WTC11 (cell line): Measurements from ENCODE around the gene ZNF292. TPM values are rescaled to one million over a fixed set of nuclear protein-coding genes. Genes with fewer than 3 reads are reported as not detected.

Experiments
- ATAC-seq: fragments of 200-7000 bp; cut with Tn5 transposase; 2 replicates; pipeline ENCODE4 v1.10.0; 2021; ENCODE audit warnings: mild to moderate bottlenecking, moderate library complexity
- CTCF ChIA-PET: fragments of 300-600 bp; sonication (Branson Sonifier 250); formaldehyde crosslinking; loops from one replicate; lab custom pipeline; 2021; ENCODE audit warnings: antibody characterized with exemption; lab: Charles Lee
- POLR2A ChIA-PET: fragments of 350-600 bp; sonication (Branson Sonifier 250); formaldehyde crosslinking; loops from one replicate; lab custom pipeline; 2021; ENCODE audit warnings: antibody characterized with exemption; lab: Charles Lee
- DNase-seq: peaks from one replicate; pipeline ENCODE4 v3.0.0; 2021; ENCODE audit warnings: low spot score
- H3K27ac Mint-ChIP-seq: 2 replicates; pipeline ENCODE4 v1.8.0; 2021; ENCODE audit warnings: mixed read lengths
- H3K27me3 Mint-ChIP-seq: 2 replicates; pipeline ENCODE4 v1.8.0; 2021; ENCODE audit warnings: low read depth, mild to moderate bottlenecking, moderate library complexity, mixed read lengths
- H3K36me3 Mint-ChIP-seq: 2 replicates; pipeline ENCODE4 v1.8.0; 2021; ENCODE audit warnings: mixed read lengths
- H3K4me1 Mint-ChIP-seq: 2 replicates; pipeline ENCODE4 v1.8.0; 2022; ENCODE audit warnings: mixed read lengths
- H3K4me3 Mint-ChIP-seq: 2 replicates; pipeline ENCODE4 v1.8.0; 2021; ENCODE audit warnings: mild to moderate bottlenecking, moderate library complexity, mixed read lengths
- H3K9me3 Mint-ChIP-seq: 2 replicates; pipeline ENCODE4 v1.8.0; 2021; ENCODE audit warnings: mixed read lengths
- ATF1 ChIP-seq: sonication (generic); formaldehyde crosslinking; IDR thresholded peaks from 2 replicates; pipeline ENCODE4 v1.8.1; 2023; ENCODE audit warnings: mild to moderate bottlenecking, moderate library complexity, missing genetic modification reagents
- CREM ChIP-seq: sonication (generic); formaldehyde crosslinking; IDR thresholded peaks from 2 replicates; pipeline ENCODE4 v1.8.1; 2022; ENCODE audit warnings: mild to moderate bottlenecking, missing genetic modification reagents, moderate library complexity
- EMX1 ChIP-seq: fragments of 250-450 bp; sonication (Bioruptor Pico); IDR thresholded peaks from 2 replicates; pipeline ENCODE4 v1.8.0; 2021; ENCODE audit warnings: mild to moderate bottlenecking
- GABPB1 ChIP-seq: sonication (generic); formaldehyde crosslinking; IDR thresholded peaks from 2 replicates; pipeline ENCODE4 v1.8.1; 2023; ENCODE audit warnings: mild to moderate bottlenecking, missing genetic modification reagents
- GTF2I ChIP-seq: fragments of 250-450 bp; sonication (Bioruptor Pico); conservative IDR thresholded peaks from 2 replicates; pipeline ENCODE4 v1.4.0; 2021; ENCODE audit warnings: mild to moderate bottlenecking
- IRF2 ChIP-seq: sonication (generic); formaldehyde crosslinking; IDR thresholded peaks from 2 replicates; pipeline ENCODE4 v1.8.0; 2022; ENCODE audit warnings: low read depth, missing genetic modification reagents, borderline replicate concordance
- KAT7 ChIP-seq: sonication (generic); formaldehyde crosslinking; IDR thresholded peaks from 2 replicates; pipeline ENCODE4 v1.8.1; 2023; ENCODE audit warnings: missing genetic modification reagents, mild to moderate bottlenecking, borderline replicate concordance
- NFE2L1 ChIP-seq: sonication (generic); formaldehyde crosslinking; IDR thresholded peaks from 2 replicates; pipeline ENCODE4 v1.8.1; 2023; ENCODE audit warnings: missing genetic modification reagents
- NR2C2 ChIP-seq: sonication (generic); formaldehyde crosslinking; IDR thresholded peaks from 2 replicates; pipeline ENCODE4 v1.8.0; 2022; ENCODE audit warnings: mild to moderate bottlenecking, missing genetic modification reagents
- NR3C1 ChIP-seq: sonication (generic); formaldehyde crosslinking; conservative IDR thresholded peaks from 2 replicates; pipeline ENCODE4 v1.8.1; 2023; ENCODE audit warnings: low read depth, mild to moderate bottlenecking, missing genetic modification reagents
- RORB ChIP-seq: fragments of 250-450 bp; sonication (Bioruptor Pico); IDR thresholded peaks from 2 replicates; pipeline ENCODE4 v1.9.0; 2021; ENCODE audit warnings: mild to moderate bottlenecking
- ZNF396 ChIP-seq: fragments of 250-450 bp; sonication (Bioruptor Pico); IDR thresholded peaks from 2 replicates; pipeline ENCODE4 v1.8.0; 2021; ENCODE audit warnings: mild to moderate bottlenecking, moderate library complexity, borderline replicate concordance
- ZNF671 ChIP-seq: fragments of 250-450 bp; sonication (Bioruptor Pico); IDR thresholded peaks from 2 replicates; pipeline ENCODE4 v1.8.0; 2021; ENCODE audit warnings: mild to moderate bottlenecking
- total RNA-seq: library from RNA; stranded (reverse); gene quantifications from 3 replicates; pipeline ENCODE4 v1.2.3, GENCODE V29; 2021
- TF ChIP-seq, protein P1 (sequence below): fragments of 250-450 bp; sonication (Bioruptor Pico); IDR thresholded peaks from 2 replicates; pipeline ENCODE4 v1.9.0; 2021; ENCODE audit warnings: mild to moderate bottlenecking
- TF ChIP-seq, protein P2 (sequence below): sonication (generic); formaldehyde crosslinking; IDR thresholded peaks from 2 replicates; pipeline ENCODE4 v1.8.0; 2022; ENCODE audit warnings: mild to moderate bottlenecking, missing genetic modification reagents
- TF ChIP-seq, protein P3 (sequence below): sonication (generic); formaldehyde crosslinking; IDR thresholded peaks from 2 replicates; pipeline ENCODE4 v1.8.0; 2023; ENCODE audit warnings: missing genetic modification reagents
- TF ChIP-seq, protein P4 (sequence below): sonication (generic); formaldehyde crosslinking; conservative IDR thresholded peaks from 2 replicates; pipeline ENCODE4 v1.8.1; 2022; ENCODE audit warnings: mild to moderate bottlenecking, missing genetic modification reagents
- TF ChIP-seq, protein P5 (sequence below): sonication (generic); formaldehyde crosslinking; IDR thresholded peaks from 2 replicates; pipeline ENCODE4 v1.8.1; 2023; ENCODE audit warnings: mild to moderate bottlenecking, missing genetic modification reagents, moderate library complexity
- TF ChIP-seq, protein P6 (sequence below): sonication (generic); formaldehyde crosslinking; IDR thresholded peaks from 2 replicates; pipeline ENCODE4 v1.8.0; 2022; ENCODE audit warnings: missing genetic modification reagents

ZNF292 gene
- total RNA-seq, 1 experiment from 2014 or later = 42.1 TPM

DNA sequence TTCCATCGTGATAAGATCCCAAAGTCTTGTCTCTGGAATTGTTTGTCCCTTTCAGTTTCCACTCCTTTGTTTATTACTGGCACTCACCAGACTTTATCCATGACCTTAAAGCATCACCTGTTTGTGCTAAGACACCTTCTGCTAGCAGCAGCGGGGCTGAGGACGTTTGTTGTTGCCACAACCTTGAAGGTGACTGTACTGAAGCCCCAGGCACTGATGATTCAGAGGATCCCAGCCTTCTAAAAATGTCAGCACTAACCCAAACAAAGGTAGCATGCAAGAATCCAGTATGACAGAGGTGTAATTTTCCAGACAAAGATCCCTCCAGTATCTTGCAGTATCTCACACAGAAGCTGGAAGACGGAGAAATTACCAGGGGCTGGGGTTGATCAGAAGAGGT is 138.2 kb downstream of the ZNF292 start:
- Mint-ChIP-seq H3K36me3 (no peaks in the 10 kb centered on the region), H3K4me3 (no peak overlapping the region), H3K27ac (no peak overlapping the region), H3K4me1 (no peaks in the 10 kb centered on the region), H3K9me3 (no peaks in the 10 kb centered on the region), H3K27me3 (no peaks in the 10 kb centered on the region)
- DNase-seq (no peak), ATAC-seq (no peak)
- CTCF ChIA-PET = no interaction called here
- POLR2A ChIA-PET = no interaction called here
- TF ChIP-seq, protein P1, sequence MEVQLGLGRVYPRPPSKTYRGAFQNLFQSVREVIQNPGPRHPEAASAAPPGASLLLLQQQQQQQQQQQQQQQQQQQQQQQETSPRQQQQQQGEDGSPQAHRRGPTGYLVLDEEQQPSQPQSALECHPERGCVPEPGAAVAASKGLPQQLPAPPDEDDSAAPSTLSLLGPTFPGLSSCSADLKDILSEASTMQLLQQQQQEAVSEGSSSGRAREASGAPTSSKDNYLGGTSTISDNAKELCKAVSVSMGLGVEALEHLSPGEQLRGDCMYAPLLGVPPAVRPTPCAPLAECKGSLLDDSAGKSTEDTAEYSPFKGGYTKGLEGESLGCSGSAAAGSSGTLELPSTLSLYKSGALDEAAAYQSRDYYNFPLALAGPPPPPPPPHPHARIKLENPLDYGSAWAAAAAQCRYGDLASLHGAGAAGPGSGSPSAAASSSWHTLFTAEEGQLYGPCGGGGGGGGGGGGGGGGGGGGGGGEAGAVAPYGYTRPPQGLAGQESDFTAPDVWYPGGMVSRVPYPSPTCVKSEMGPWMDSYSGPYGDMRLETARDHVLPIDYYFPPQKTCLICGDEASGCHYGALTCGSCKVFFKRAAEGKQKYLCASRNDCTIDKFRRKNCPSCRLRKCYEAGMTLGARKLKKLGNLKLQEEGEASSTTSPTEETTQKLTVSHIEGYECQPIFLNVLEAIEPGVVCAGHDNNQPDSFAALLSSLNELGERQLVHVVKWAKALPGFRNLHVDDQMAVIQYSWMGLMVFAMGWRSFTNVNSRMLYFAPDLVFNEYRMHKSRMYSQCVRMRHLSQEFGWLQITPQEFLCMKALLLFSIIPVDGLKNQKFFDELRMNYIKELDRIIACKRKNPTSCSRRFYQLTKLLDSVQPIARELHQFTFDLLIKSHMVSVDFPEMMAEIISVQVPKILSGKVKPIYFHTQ (CRISPR knock-in tag) = no peak
- no peak for TF ChIP-seq NFE2L1 (CRISPR knock-in tag)
- no peak for TF ChIP-seq NR3C1 (CRISPR knock-in tag)
- no peak for TF ChIP-seq CREM
- TF ChIP-seq, protein P2, sequence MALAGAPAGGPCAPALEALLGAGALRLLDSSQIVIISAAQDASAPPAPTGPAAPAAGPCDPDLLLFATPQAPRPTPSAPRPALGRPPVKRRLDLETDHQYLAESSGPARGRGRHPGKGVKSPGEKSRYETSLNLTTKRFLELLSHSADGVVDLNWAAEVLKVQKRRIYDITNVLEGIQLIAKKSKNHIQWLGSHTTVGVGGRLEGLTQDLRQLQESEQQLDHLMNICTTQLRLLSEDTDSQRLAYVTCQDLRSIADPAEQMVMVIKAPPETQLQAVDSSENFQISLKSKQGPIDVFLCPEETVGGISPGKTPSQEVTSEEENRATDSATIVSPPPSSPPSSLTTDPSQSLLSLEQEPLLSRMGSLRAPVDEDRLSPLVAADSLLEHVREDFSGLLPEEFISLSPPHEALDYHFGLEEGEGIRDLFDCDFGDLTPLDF = no peak
- TF ChIP-seq NR2C2 (CRISPR knock-in tag) = no peak
- TF ChIP-seq, protein P3, sequence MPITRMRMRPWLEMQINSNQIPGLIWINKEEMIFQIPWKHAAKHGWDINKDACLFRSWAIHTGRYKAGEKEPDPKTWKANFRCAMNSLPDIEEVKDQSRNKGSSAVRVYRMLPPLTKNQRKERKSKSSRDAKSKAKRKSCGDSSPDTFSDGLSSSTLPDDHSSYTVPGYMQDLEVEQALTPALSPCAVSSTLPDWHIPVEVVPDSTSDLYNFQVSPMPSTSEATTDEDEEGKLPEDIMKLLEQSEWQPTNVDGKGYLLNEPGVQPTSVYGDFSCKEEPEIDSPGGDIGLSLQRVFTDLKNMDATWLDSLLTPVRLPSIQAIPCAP = no peak
- TF ChIP-seq ZNF396 (CRISPR knock-in tag) = no peak
- TF ChIP-seq, protein P4, sequence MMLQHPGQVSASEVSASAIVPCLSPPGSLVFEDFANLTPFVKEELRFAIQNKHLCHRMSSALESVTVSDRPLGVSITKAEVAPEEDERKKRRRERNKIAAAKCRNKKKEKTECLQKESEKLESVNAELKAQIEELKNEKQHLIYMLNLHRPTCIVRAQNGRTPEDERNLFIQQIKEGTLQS = no peak
- no peak for TF ChIP-seq GABPB1 (CRISPR knock-in tag)
- TF ChIP-seq, protein P5, sequence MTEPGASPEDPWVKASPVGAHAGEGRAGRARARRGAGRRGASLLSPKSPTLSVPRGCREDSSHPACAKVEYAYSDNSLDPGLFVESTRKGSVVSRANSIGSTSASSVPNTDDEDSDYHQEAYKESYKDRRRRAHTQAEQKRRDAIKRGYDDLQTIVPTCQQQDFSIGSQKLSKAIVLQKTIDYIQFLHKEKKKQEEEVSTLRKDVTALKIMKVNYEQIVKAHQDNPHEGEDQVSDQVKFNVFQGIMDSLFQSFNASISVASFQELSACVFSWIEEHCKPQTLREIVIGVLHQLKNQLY (CRISPR knock-in tag) = no peak
- TF ChIP-seq ZNF671 (CRISPR knock-in tag) = no peak
- no peak for TF ChIP-seq KAT7 (CRISPR knock-in tag)
- no peak for TF ChIP-seq EMX1 (CRISPR knock-in tag)
- no peak for TF ChIP-seq IRF2 (CRISPR knock-in tag)
- no peak for TF ChIP-seq RORB (CRISPR knock-in tag)
- no peak for TF ChIP-seq ATF1
- TF ChIP-seq, protein P6, sequence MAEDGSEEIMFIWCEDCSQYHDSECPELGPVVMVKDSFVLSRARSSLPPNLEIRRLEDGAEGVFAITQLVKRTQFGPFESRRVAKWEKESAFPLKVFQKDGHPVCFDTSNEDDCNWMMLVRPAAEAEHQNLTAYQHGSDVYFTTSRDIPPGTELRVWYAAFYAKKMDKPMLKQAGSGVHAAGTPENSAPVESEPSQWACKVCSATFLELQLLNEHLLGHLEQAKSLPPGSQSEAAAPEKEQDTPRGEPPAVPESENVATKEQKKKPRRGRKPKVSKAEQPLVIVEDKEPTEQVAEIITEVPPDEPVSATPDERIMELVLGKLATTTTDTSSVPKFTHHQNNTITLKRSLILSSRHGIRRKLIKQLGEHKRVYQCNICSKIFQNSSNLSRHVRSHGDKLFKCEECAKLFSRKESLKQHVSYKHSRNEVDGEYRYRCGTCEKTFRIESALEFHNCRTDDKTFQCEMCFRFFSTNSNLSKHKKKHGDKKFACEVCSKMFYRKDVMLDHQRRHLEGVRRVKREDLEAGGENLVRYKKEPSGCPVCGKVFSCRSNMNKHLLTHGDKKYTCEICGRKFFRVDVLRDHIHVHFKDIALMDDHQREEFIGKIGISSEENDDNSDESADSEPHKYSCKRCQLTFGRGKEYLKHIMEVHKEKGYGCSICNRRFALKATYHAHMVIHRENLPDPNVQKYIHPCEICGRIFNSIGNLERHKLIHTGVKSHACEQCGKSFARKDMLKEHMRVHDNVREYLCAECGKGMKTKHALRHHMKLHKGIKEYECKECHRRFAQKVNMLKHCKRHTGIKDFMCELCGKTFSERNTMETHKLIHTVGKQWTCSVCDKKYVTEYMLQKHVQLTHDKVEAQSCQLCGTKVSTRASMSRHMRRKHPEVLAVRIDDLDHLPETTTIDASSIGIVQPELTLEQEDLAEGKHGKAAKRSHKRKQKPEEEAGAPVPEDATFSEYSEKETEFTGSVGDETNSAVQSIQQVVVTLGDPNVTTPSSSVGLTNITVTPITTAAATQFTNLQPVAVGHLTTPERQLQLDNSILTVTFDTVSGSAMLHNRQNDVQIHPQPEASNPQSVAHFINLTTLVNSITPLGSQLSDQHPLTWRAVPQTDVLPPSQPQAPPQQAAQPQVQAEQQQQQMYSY (CRISPR knock-in tag) = no peak
- TF ChIP-seq GTF2I (CRISPR knock-in tag) = no peak
